ENCODE measurements around the gene TEX55.
"Not testable (repeated sequence)": the region's sequence is repeated elsewhere in the genome, so short reads cannot be mapped to it uniquely, and the experiment has no call there.

Gene TEX55

GRCh38 chr3:119161240-119161639 is 15.3 kb downstream of the TEX55 start:
- TF ChIP-seq ZNF211 (tag by site-specific recombination; IDR thresholded peaks at IDR 0.05; ENCODE audit: low read depth) (no peak), ZNF175 (tag by site-specific recombination; IDR thresholded peaks at IDR 0.05) (no peak), ZSCAN16 (tag by site-specific recombination; IDR thresholded peaks at IDR 0.05) (no peak), TCF7L2 (IDR thresholded peaks at IDR 0.05; ENCODE audit: borderline replicate concordance, low read depth, low read length) (no peak)
- Histone ChIP-seq H3K36me3 (ENCODE audit: control insufficient read depth in 2 of 2, insufficient read depth in 1 of 2, low read length in 2 of 2) (no peaks in the 10 kb centered on the region), H3K27ac (ENCODE audit: extremely low read depth, low read depth, low read length) (no peak overlapping the region), H3K4me3 (ENCODE audit: low read depth, low read length) (no peak overlapping the region), H3K4me1 (ENCODE audit: control insufficient read depth, insufficient read depth, low read length) (no peaks in the 10 kb centered on the region), H3K9me3 (ENCODE audit: control insufficient read depth, insufficient read depth, low read depth, low read length) (no peaks in the 10 kb centered on the region)
- CTCF ChIA-PET = no interaction called here
- POLR2A ChIA-PET = no interaction called here

- H3K4me3 ChIP-seq (ENCODE audit: low read depth, low read length); H3K4me1 ChIP-seq (ENCODE audit: control insufficient read depth, insufficient read depth, low read length); CTCF ChIA-PET; H3K9me3 ChIP-seq (ENCODE audit: control insufficient read depth, insufficient read depth, low read depth, low read length); H3K27ac ChIP-seq (ENCODE audit: extremely low read depth, low read depth, low read length); H3K36me3 ChIP-seq (ENCODE audit: control insufficient read depth in 2 of 2, insufficient read depth in 1 of 2, low read length in 2 of 2); POLR2A ChIA-PET: not testable (repeated sequence)
These were observed 18.8 kb downstream of the TEX55 start for GRCh38 chr3:119164745-119165144.

- no peaks in the 10 kb centered on the region for H3K9me3 ChIP-seq (ENCODE audit: control insufficient read depth, insufficient read depth, low read depth, low read length)
- ChIA-PET POLR2A (no interaction called here), CTCF (no interaction called here)
- H3K4me3 ChIP-seq (ENCODE audit: low read depth, low read length) = no peak overlapping the region
- TF ChIP-seq ZNF350 (tag by site-specific recombination; IDR thresholded peaks at IDR 0.05) (no peak), ZIC2 (tag by site-specific recombination; IDR thresholded peaks at IDR 0.05) (no peak), ZNF549 (tag by site-specific recombination; IDR thresholded peaks at IDR 0.05) (no peak), ZNF654 (tag by site-specific recombination; IDR thresholded peaks at IDR 0.05; ENCODE audit: low read depth) (no peak), ZNF670 (tag by site-specific recombination; IDR thresholded peaks at IDR 0.05; ENCODE audit: low read depth) (no peak), PRDM2 (tag by site-specific recombination; IDR thresholded peaks at IDR 0.05; ENCODE audit: borderline replicate concordance) (no peak), SETDB1 (IDR thresholded peaks at IDR 0.05; ENCODE audit: insufficient read length, low read length) (no peak), OVOL3 (tag by site-specific recombination; IDR thresholded peaks at IDR 0.05) (no peak), ZNF302 (tag by site-specific recombination; IDR thresholded peaks at IDR 0.05; ENCODE audit: low read depth) (no peak), ZNF830 (tag by site-specific recombination; IDR thresholded peaks at IDR 0.05; ENCODE audit: low read depth) (no peak), ZNF621 (tag by site-specific recombination; IDR thresholded peaks at IDR 0.05) (no peak), ZFP37 (tag by site-specific recombination; IDR thresholded peaks at IDR 0.05) (no peak), ZNF121 (tag by site-specific recombination; IDR thresholded peaks at IDR 0.05) (no peak)
- H3K4me1 ChIP-seq (ENCODE audit: control insufficient read depth, insufficient read depth, low read length) = no peaks in the 10 kb centered on the region
- no peaks in the 10 kb centered on the region for H3K36me3 ChIP-seq (ENCODE audit: control insufficient read depth in 2 of 2, insufficient read depth in 1 of 2, low read length in 2 of 2)
- H3K27ac ChIP-seq (ENCODE audit: extremely low read depth, low read depth, low read length) = no peak overlapping the region
These were observed 24.9 kb downstream of the TEX55 start for GRCh38 chr3:119170821-119171220.
